H9 (cell line): ENCODE measurements around the gene C14orf39. TPM values are rescaled to one million over a fixed set of nuclear protein-coding genes. Genes with fewer than 3 reads are reported as not detected.
A peak's percentile ranks its signal among the peaks of the same experiment; 100 is the strongest.
"Not testable (repeated sequence)": the region's sequence is repeated elsewhere in the genome, so short reads cannot be mapped to it uniquely, and the experiment has no call there.

Experiments used
- DNase-seq: peaks from one replicate; pipeline ENCODE4 v3.0.0-alpha.2; 2017
- H2AFZ ChIP-seq: one replicate; pipeline ENCODE4 v1.6.1; 2013; ENCODE audit warnings: mild to moderate bottlenecking, low read length, control low read depth, moderate library complexity
- H2AK5ac ChIP-seq: 2 replicates; pipeline ENCODE4 v1.6.1; 2013; ENCODE audit warnings: low read length, control low read depth, mixed read lengths; ENCODE audit not compliant: insufficient read length
- H2BK120ac ChIP-seq: one replicate; pipeline ENCODE4 v1.6.1; 2013; ENCODE audit warnings: low read depth, mild to moderate bottlenecking, low read length, control low read depth, inconsistent platforms; ENCODE audit not compliant: poor library complexity, severe bottlenecking
- H2BK12ac ChIP-seq: 2 replicates; pipeline ENCODE4 v1.6.1; 2013; ENCODE audit warnings: low read length, control low read depth, mixed read lengths, low read depth; ENCODE audit not compliant: insufficient read length
- H2BK15ac ChIP-seq: 2 replicates; pipeline ENCODE4 v1.6.1; 2013; ENCODE audit warnings: low read depth, low read length, control low read depth
- H2BK20ac ChIP-seq: one replicate; pipeline ENCODE4 v1.6.1; 2013; ENCODE audit warnings: low read depth, mild to moderate bottlenecking, low read length, control low read depth, inconsistent platforms; ENCODE audit not compliant: poor library complexity, severe bottlenecking
- H2BK5ac ChIP-seq: 2 replicates; pipeline ENCODE4 v1.6.1; 2013; ENCODE audit warnings: low read length, control low read depth, mixed read lengths; ENCODE audit not compliant: insufficient read length
- H3K14ac ChIP-seq: 2 replicates; pipeline ENCODE4 v1.6.1; 2013; ENCODE audit warnings: low read length, control low read depth; ENCODE audit not compliant: insufficient read depth
- H3K18ac ChIP-seq: 2 replicates; pipeline ENCODE4 v1.6.1; 2013; ENCODE audit warnings: low read depth, mild to moderate bottlenecking, mixed read lengths, low read length, control low read depth; ENCODE audit not compliant: insufficient read length
- H3K23ac ChIP-seq: 2 replicates; pipeline ENCODE4 v1.6.1; 2013; ENCODE audit warnings: low read length, control low read depth, mixed read lengths, low read depth; ENCODE audit not compliant: insufficient read length
- H3K23me2 ChIP-seq: 2 replicates; pipeline ENCODE4 v1.6.1; 2013; ENCODE audit warnings: low read depth, mild to moderate bottlenecking, mixed read lengths, low read length, control low read depth; ENCODE audit not compliant: insufficient read length, poor library complexity, severe bottlenecking
- H3K27ac ChIP-seq: 2 replicates; pipeline ENCODE4 v1.5.1; 2013; ENCODE audit warnings: low read length, control low read depth, mixed read lengths, low read depth; ENCODE audit not compliant: insufficient read length
- H3K27me3 ChIP-seq: 2 replicates; pipeline ENCODE4 v1.6.1; 2013; ENCODE audit warnings: low read length, control low read depth, inconsistent platforms; ENCODE audit not compliant: insufficient read depth
- H3K4ac ChIP-seq: 2 replicates; pipeline ENCODE4 v1.6.1; 2013; ENCODE audit warnings: low read depth, mild to moderate bottlenecking, control low read depth, inconsistent platforms, low read length, moderate library complexity
- H3K4me1 ChIP-seq: 2 replicates; pipeline ENCODE4 v1.6.1; 2013; ENCODE audit warnings: low read length, control low read depth, inconsistent platforms; ENCODE audit not compliant: insufficient read depth
- H3K4me2 ChIP-seq: 2 replicates; pipeline ENCODE4 v1.6.1; 2013; ENCODE audit warnings: low read length, control low read depth, mixed read lengths; ENCODE audit not compliant: insufficient read length, insufficient read depth
- H3K56ac ChIP-seq: 2 replicates; pipeline ENCODE4 v1.6.1; 2013; ENCODE audit warnings: low read depth, mild to moderate bottlenecking, mixed read lengths, low read length, control low read depth; ENCODE audit not compliant: insufficient read length
- H3K79me1 ChIP-seq: 2 replicates; pipeline ENCODE4 v1.6.1; 2013; ENCODE audit warnings: low read depth, mild to moderate bottlenecking, moderate library complexity, low read length, control low read depth, inconsistent platforms; ENCODE audit not compliant: insufficient read depth, poor library complexity, severe bottlenecking
- H3K79me2 ChIP-seq: 2 replicates; pipeline ENCODE4 v1.6.1; 2013; ENCODE audit warnings: low read length, control low read depth, inconsistent platforms; ENCODE audit not compliant: insufficient read depth
- H3K9ac ChIP-seq: 2 replicates; pipeline ENCODE4 v1.6.1; 2013; ENCODE audit warnings: low read length, control low read depth, mixed read lengths; ENCODE audit not compliant: insufficient read length; ENCODE audit errors: extremely low read depth
- H3K9me3 ChIP-seq: one replicate; pipeline ENCODE4 v1.6.1; 2013; ENCODE audit warnings: low read depth, low read length, inconsistent platforms; ENCODE audit not compliant: control insufficient read depth
- H3T11ph ChIP-seq: one replicate; pipeline ENCODE4 v1.6.1; 2013; ENCODE audit warnings: mild to moderate bottlenecking, low read length, control low read depth, inconsistent platforms
- H4K20me1 ChIP-seq: one replicate; pipeline ENCODE4 v1.6.1; 2013; ENCODE audit not compliant: control insufficient read depth, insufficient read length, insufficient read depth
- H4K5ac ChIP-seq: 2 replicates; pipeline ENCODE4 v1.6.1; 2013; ENCODE audit warnings: low read depth, mild to moderate bottlenecking, mixed read lengths, low read length, control low read depth; ENCODE audit not compliant: insufficient read length
- H4K8ac ChIP-seq: replicated peaks from 2 replicates; pipeline ENCODE4 v1.6.1; 2013; ENCODE audit warnings: low read length, control low read depth, mixed read lengths, low read depth; ENCODE audit not compliant: insufficient read length
- H4K91ac ChIP-seq: 2 replicates; pipeline ENCODE4 v1.6.1; 2013; ENCODE audit warnings: low read depth, mild to moderate bottlenecking, moderate library complexity, mixed read lengths, low read length, control low read depth; ENCODE audit not compliant: insufficient read length
- H3K27ac Mint-ChIP-seq, 3 experiments: 2 replicates in 2 of 3; 3 replicates in 1 of 3; pipeline ENCODE4 v1.8.0; 2020 to 2021; ENCODE audit warnings: mixed read lengths in 3 of 3, mild to moderate bottlenecking in 1 of 3, moderate library complexity in 1 of 3
- H3K27me3 Mint-ChIP-seq: 2 replicates; pipeline ENCODE4 v1.8.0; 2021; ENCODE audit warnings: low read depth, mild to moderate bottlenecking, moderate library complexity, mixed read lengths
- H3K36me3 Mint-ChIP-seq, 3 experiments: 2 replicates in 2 of 3; 3 replicates in 1 of 3; pipeline ENCODE4 v1.8.0; 2020 to 2021; ENCODE audit warnings: low read depth in 3 of 3, mixed read lengths in 3 of 3; ENCODE audit not compliant: insufficient read depth in 1 of 3
- H3K4me1 Mint-ChIP-seq, 2 experiments: 2 replicates each; pipeline ENCODE4 v1.8.0; 2020; ENCODE audit warnings: mixed read lengths in 2 of 2
- H3K4me3 Mint-ChIP-seq, 2 experiments: 2 replicates in 1 of 2; 3 replicates in 1 of 2; pipeline ENCODE4 v1.8.0; 2020 to 2021; ENCODE audit warnings: mild to moderate bottlenecking in 2 of 2, mixed read lengths in 2 of 2, moderate library complexity in 1 of 2
- H3K9me3 Mint-ChIP-seq, 2 experiments: 2 replicates in 1 of 2; 3 replicates in 1 of 2; pipeline ENCODE4 v1.8.0; 2020; ENCODE audit warnings: mild to moderate bottlenecking in 2 of 2, mixed read lengths in 2 of 2, moderate library complexity in 1 of 2
- CTCF ChIP-seq: fragments of 200-600 bp; sonication (generic); conservative IDR thresholded peaks from 3 replicates; pipeline ENCODE4 v1.8.0; 2021; ENCODE audit warnings: antibody characterized with exemption, mild to moderate bottlenecking
- WGBS: extraction: QIAGEN DNeasy Blood & Tissue Kit; methylation state at CpG from one replicate; pipeline ENCODE4 v1.1.7; 2013; ENCODE audit warnings: missing lambda C conversion rate, low lambda C conversion rate, mixed read lengths; ENCODE audit not compliant: insufficient read length; ENCODE audit errors: extremely low coverage; 5-methylcytosine and 5-hydroxymethylcytosine counted together
- total RNA-seq: library from RNA; stranded (reverse); gene quantifications from 2 replicates; pipeline ENCODE4 v1.2.1, GENCODE V29; 2021

Gene C14orf39
- total RNA-seq, 1 experiment from 2014 or later = 1.8 TPM

DNA sequence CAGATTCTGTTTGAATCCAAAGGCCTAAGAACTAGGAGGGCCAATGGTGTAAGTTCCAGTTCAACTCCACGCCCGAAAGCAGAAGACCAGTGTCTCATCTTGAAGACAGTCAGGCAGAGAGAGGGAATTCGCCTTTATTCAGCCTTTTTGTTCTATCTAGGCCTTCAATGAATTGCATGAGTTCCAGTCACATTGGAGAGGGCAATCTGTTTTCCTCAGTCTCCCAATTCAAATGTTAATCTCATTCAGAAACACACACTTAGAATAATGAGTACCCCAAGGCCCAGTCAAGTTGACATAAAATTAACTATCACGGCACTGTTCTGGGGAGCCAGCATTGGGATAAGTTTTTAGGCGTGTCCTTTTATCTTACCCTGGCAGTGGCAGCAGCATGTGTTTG, 65.8 kb downstream of the C14orf39 start:
- H2AK5ac ChIP-seq = no peak overlapping the region
- no peak overlapping the region for H3K4me2 ChIP-seq
- H3K4me3 Mint-ChIP-seq = no peak overlapping the region
- no peaks in the 10 kb centered on the region for H4K20me1 ChIP-seq
- H4K8ac ChIP-seq = no peak overlapping the region
- H3K9ac ChIP-seq = no peak overlapping the region
- no peak overlapping the region for H3K18ac ChIP-seq
- no peaks in the 10 kb centered on the region for H3K23me2 ChIP-seq
- H2BK12ac ChIP-seq = no peak overlapping the region
- H3K79me2 ChIP-seq = no peaks in the 10 kb centered on the region
- H3K9me3 Mint-ChIP-seq = peaks cover 5 to 10% of the 10 kb centered on the region in 2 experiments; a peak in 3 of 5 replicates
- no peak overlapping the region for H3K27ac Mint-ChIP-seq
- no peak overlapping the region for H2BK20ac ChIP-seq
- no CpG with 5 or more reads among the region's 5 CpGs for WGBS
- H3K14ac ChIP-seq = no peak overlapping the region
- no peak overlapping the region for H4K91ac ChIP-seq
- H3K56ac ChIP-seq = no peak overlapping the region
- H2AFZ ChIP-seq = peak overlapping the region; percentile 22
- H3T11ph ChIP-seq = no peak overlapping the region
- H3K36me3 Mint-ChIP-seq = peaks cover 0 to 8% (median 1%) of the 10 kb centered on the region in 3 experiments; a peak in 2 of 7 replicates
- H3K27me3 Mint-ChIP-seq = no peaks in the 10 kb centered on the region; the same call in 1 of the 2 replicates
- H4K5ac ChIP-seq = no peak overlapping the region
- H2BK120ac ChIP-seq = no peak overlapping the region
- no peak for TF ChIP-seq CTCF
- no peak overlapping the region for H2BK15ac ChIP-seq
- no peak overlapping the region for H2BK5ac ChIP-seq
- H3K27me3 ChIP-seq = no peaks in the 10 kb centered on the region
- H3K4me1 ChIP-seq = no peaks in the 10 kb centered on the region
- no peak overlapping the region for H3K4ac ChIP-seq
- no peaks in the 10 kb centered on the region for H3K9me3 ChIP-seq
- no peak for DNase-seq
- H3K4me1 Mint-ChIP-seq = peaks cover 6 to 8% of the 10 kb centered on the region in 2 experiments
- H3K27ac ChIP-seq = no peak overlapping the region
- no peak overlapping the region for H3K23ac ChIP-seq
- no peaks in the 10 kb centered on the region for H3K79me1 ChIP-seq

DNA sequence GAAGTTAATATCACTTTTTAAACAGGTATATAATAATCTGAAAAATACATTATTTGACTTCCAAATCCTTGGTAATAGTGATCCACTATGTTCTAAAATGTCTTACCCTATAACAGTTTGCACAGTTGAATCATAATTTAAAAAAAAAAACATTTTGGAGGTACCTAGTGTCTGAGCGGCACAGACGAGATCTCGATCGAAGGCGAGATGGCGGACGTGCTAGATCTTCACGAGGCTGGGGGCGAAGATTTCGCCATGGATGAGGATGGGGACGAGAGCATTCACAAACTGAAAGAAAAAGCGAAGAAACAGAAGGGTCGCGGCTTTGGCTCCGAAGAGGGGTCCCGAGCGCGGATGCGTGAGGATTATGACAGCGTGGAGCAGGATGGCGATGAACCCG, 88.3 kb downstream of the C14orf39 start:
- not testable (repeated sequence) for H3K23ac ChIP-seq, DNase-seq, H4K8ac ChIP-seq, H3K27me3 ChIP-seq, H3K9ac ChIP-seq, H3K9me3 ChIP-seq, H2BK120ac ChIP-seq, H3K79me1 ChIP-seq, H3K23me2 ChIP-seq, H3K4me1 Mint-ChIP-seq, H3K27ac ChIP-seq, H3K56ac ChIP-seq, H4K20me1 ChIP-seq, H3T11ph ChIP-seq, H3K36me3 Mint-ChIP-seq, H3K79me2 ChIP-seq, H4K91ac ChIP-seq, H2BK12ac ChIP-seq, H2BK15ac ChIP-seq, H2BK20ac ChIP-seq, H3K18ac ChIP-seq, H3K4me3 Mint-ChIP-seq, H2BK5ac ChIP-seq, H2AK5ac ChIP-seq, H4K5ac ChIP-seq, H3K4me1 ChIP-seq, H3K4ac ChIP-seq, H3K4me2 ChIP-seq, H3K14ac ChIP-seq, H2AFZ ChIP-seq, H3K9me3 Mint-ChIP-seq, H3K27me3 Mint-ChIP-seq
- peak overlapping the region in 1 of 3 experiments; percentile 12; a peak in 1 of 7 replicates for H3K27ac Mint-ChIP-seq
- no CpG with 5 or more reads among the region's 22 CpGs for WGBS
